HepG2 (cell line): ENCODE results near the gene ANXA9. TPM values are rescaled to one million over a fixed set of nuclear protein-coding genes. Genes with fewer than 3 reads are reported as not detected.

ENCODE experiments used
- ESRRA ChIP-seq: sonication (generic); formaldehyde crosslinking; IDR thresholded peaks from 2 replicates; pipeline ENCODE4 v1.5.1; 2020; ENCODE audit warnings: mild to moderate bottlenecking, low read depth, missing genetic modification reagents
- GZF1 ChIP-seq: sonication (generic); formaldehyde crosslinking; IDR thresholded peaks from 2 replicates; pipeline ENCODE4 v1.5.1; 2020; ENCODE audit warnings: mild to moderate bottlenecking, missing genetic modification reagents
- HINFP ChIP-seq: sonication (generic); formaldehyde crosslinking; IDR thresholded peaks from 2 replicates; pipeline ENCODE4 v1.4.0; 2020; ENCODE audit warnings: low read depth, mild to moderate bottlenecking, missing genetic modification reagents
- HNF1B ChIP-seq: sonication (generic); formaldehyde crosslinking; IDR thresholded peaks from 2 replicates; pipeline ENCODE4 v1.5.1; 2020; ENCODE audit warnings: mild to moderate bottlenecking, moderate library complexity, missing genetic modification reagents
- IRF9 ChIP-seq: sonication (generic); formaldehyde crosslinking; IDR thresholded peaks from 2 replicates; pipeline ENCODE4 v1.8.0; 2022; ENCODE audit warnings: missing genetic modification reagents, mild to moderate bottlenecking, borderline replicate concordance
- KDM2A ChIP-seq: sonication (generic); formaldehyde crosslinking; IDR thresholded peaks from 2 replicates; pipeline ENCODE4 v1.4.0; 2020; ENCODE audit warnings: low read depth, missing genetic modification reagents, borderline replicate concordance
- MLX ChIP-seq: IDR thresholded peaks from 2 replicates; pipeline ENCODE4 v1.6.1; 2016
- PHB2 ChIP-seq: fragments of 450-650 bp; IDR thresholded peaks from 2 replicates; pipeline ENCODE4 v1.6.1; 2018; ENCODE audit not compliant: partially characterized antibody
- TGIF2 ChIP-seq: IDR thresholded peaks from 2 replicates; pipeline ENCODE4 v1.6.1; 2016; ENCODE audit warnings: control low read depth, missing compliant biosample characterization
- THAP9 ChIP-seq: sonication (generic); formaldehyde crosslinking; IDR thresholded peaks from 2 replicates; pipeline ENCODE4; 2020; ENCODE audit warnings: missing genetic modification reagents, mild to moderate bottlenecking, borderline replicate concordance
- TRAFD1 ChIP-seq: sonication (generic); formaldehyde crosslinking; IDR thresholded peaks from 2 replicates; pipeline ENCODE4 v1.5.1; 2020; ENCODE audit warnings: missing genetic modification reagents, mild to moderate bottlenecking, borderline replicate concordance
- ZNF253 ChIP-seq: sonication (generic); formaldehyde crosslinking; IDR thresholded peaks from 2 replicates; pipeline ENCODE4 v1.8.0; 2022; ENCODE audit warnings: mild to moderate bottlenecking, missing genetic modification reagents, borderline replicate concordance
- ZNF329 ChIP-seq: sonication (generic); formaldehyde crosslinking; IDR thresholded peaks from 2 replicates; pipeline ENCODE4 v1.9.0; 2021; ENCODE audit warnings: low read depth, mild to moderate bottlenecking, missing genetic modification reagents
- ZNF446 ChIP-seq: sonication (generic); formaldehyde crosslinking; IDR thresholded peaks from 2 replicates; pipeline ENCODE4 v1.5.0; 2020; ENCODE audit warnings: mild to moderate bottlenecking, missing genetic modification reagents
- ZXDC ChIP-seq: sonication (generic); formaldehyde crosslinking; IDR thresholded peaks from 2 replicates; pipeline ENCODE4 v1.5.0; 2020; ENCODE audit warnings: mild to moderate bottlenecking, missing genetic modification reagents
- polyA plus RNA-seq, 8 experiments: library from polyadenylated mRNA; depleted of rRNA in 3 of 8; stranded (reverse) in 7 of 8; unstranded in 1 of 8; fragments of >200 nt; fragmentation: Illumina TruSeq in 4 of 8; extraction: Trizol in 4 of 8; gene quantifications; 2 replicates each; pipeline versions ENCODE4 v1.2.1 to v1.2.3, GENCODE V29; 2011 to 2016; ENCODE audit warnings: low read depth in 4 of 8, missing spikeins in 1 of 8, mixed read lengths in 1 of 8; ENCODE audit not compliant: insufficient read depth in 1 of 8
- total RNA-seq, 5 experiments: library from RNA; depleted of rRNA; stranded (reverse); fragments of >200 nt; fragmentation: Illumina TruSeq; extraction: Trizol; gene quantifications; 2 replicates each; pipeline ENCODE4 v1.2.3, GENCODE V29; 2016; ENCODE audit warnings: low read depth in 1 of 5

Gene ANXA9
- total and polyA plus RNA-seq, 2 of the 13 experiments (the other 11 are each of a cell fraction or from before 2014, with no cell fraction given), result 13.3 to 23.9 TPM

GRCh38 chr1:150974580-150975478 is 7.3 kb upstream of the ANXA9 start, which contains the start of gene CERS2 (continued):
- TF ChIP-seq HNF1B (CRISPR knock-in tag) (no peak), KDM2A (peak; percentile 71; the same call in 1 of the 2 replicates), HINFP (CRISPR knock-in tag) (no peak), TRAFD1 (CRISPR knock-in tag) (no peak), PHB2 (no peak), ZXDC (CRISPR knock-in tag) (no peak), IRF9 (no peak), MLX (no peak), ZNF329 (CRISPR knock-in tag) (peak; percentile 14; the same call in 1 of the 2 replicates), ZNF446 (CRISPR knock-in tag) (no peak), TGIF2 (CRISPR knock-in tag) (no peak), ESRRA (CRISPR knock-in tag) (no peak), GZF1 (no peak), THAP9 (CRISPR knock-in tag) (no peak), ZNF253 (CRISPR knock-in tag) (no peak)
